Activated CD8-positive, alpha-beta memory T cell treated with anti-CD3 and anti-CD28 coated beads for 48 hours (primary cell): ENCODE measurements around the gene ID2.

ENCODE experiments used
- DNase-seq, 3 experiments: peaks; one replicate each; pipeline ENCODE4 v3.0.0-alpha.2; 2020; ENCODE audit warnings: low read depth in 2 of 3, low spot score in 2 of 3

The ID2 gene

GRCh38 chr2:8681786-8682692 is at the start of gene ID2:
Gene ID2, plus strand, starts transcription at chr2:8682056. Its CDS starts 110 bp downstream, at chr2:8682166.
- peak; percentile 96 to 98 (median 96) for DNase-seq

GRCh38 chr2:8632755-8633154 is 49.1 kb upstream of the ID2 start:
- no peak for DNase-seq

DNA sequence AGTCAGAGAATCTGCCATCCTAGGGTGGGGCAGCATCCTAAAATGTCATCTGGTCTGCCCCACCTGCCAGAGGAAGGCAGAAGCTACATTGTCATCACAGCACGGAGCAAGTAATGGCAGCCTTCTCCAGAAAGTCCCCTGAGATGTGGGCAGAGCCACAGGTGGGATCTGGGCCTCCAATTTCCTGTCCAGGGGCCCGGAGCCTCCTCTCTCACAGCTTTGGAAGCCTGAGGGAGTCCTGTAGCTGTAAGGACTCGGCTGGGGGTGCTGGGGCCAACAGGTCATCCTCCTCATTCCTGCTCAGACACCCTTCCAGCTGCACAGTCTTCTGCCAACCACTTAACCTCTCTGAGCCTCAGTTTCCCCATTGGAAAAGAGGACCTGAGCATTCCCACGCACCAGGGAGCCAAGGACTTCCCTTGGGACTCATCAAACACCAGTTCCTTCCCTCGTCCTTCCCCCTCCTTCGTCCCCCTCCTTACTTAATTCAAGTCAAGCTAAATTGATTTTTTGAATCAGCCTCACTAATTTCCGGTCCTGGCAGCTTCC is 48.6 kb upstream of the ID2 start:
- DNase-seq, result no peak

- no peak for DNase-seq
These were observed 48.0 kb upstream of the ID2 start for GRCh38 chr2:8633735-8634313.

DNA sequence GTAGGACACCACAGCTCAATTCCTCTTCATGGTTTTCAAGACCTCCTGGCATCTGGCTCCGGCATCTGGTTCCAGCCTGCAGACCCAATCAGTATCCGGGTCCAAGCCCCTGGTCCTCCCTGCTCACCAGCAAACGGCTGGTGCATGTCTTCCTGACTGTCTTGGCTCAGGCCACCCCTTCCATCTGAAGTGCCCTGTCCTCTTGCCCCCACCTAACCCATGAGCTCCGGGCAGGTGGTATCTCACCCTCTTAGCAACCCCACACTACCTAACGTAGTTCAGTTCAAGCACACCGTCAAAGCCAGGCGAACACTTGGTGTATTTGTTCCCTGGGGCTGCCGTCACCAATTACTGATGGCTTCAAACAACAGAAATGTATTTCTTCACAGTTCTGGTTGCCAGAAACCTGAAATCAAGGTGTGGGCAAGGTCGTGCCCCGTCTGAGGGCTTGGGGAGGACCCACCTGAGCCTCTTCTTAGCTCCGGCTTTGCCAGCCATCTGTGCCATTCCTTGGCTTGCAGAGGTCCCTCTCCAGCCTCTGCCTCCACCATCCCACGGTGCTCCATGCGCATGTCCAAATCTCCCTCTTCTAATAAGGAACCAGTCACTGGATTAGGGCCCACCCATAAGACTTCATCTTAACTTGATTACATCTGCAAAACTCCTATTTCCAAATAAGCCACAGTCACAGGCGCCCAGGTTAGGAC is 47.2 kb upstream of the ID2 start:
- DNase-seq, result no peak

DNA sequence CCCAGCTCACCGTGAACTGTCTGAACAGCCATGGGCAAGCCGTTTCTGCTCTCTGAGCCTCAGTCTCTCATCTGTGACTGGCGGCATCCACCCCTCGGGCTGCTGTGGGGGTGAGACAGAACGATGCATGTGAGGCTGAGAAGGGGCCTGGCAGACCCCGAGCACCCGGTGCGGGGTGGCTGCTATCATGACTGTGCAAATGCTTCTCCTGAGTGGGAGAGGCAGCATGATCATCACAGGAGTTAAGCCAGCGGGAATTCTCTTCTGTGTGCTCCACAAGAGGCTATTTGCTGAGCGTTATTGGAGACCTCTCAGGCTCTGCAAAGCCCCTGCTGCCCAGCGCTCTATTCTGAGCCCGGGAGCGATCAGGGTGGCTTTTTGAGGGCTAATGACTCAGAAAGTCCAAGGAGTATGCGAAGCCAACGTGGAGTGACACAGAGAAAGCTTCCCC is 45.8 kb upstream of the ID2 start:
- no peak for DNase-seq

DNA sequence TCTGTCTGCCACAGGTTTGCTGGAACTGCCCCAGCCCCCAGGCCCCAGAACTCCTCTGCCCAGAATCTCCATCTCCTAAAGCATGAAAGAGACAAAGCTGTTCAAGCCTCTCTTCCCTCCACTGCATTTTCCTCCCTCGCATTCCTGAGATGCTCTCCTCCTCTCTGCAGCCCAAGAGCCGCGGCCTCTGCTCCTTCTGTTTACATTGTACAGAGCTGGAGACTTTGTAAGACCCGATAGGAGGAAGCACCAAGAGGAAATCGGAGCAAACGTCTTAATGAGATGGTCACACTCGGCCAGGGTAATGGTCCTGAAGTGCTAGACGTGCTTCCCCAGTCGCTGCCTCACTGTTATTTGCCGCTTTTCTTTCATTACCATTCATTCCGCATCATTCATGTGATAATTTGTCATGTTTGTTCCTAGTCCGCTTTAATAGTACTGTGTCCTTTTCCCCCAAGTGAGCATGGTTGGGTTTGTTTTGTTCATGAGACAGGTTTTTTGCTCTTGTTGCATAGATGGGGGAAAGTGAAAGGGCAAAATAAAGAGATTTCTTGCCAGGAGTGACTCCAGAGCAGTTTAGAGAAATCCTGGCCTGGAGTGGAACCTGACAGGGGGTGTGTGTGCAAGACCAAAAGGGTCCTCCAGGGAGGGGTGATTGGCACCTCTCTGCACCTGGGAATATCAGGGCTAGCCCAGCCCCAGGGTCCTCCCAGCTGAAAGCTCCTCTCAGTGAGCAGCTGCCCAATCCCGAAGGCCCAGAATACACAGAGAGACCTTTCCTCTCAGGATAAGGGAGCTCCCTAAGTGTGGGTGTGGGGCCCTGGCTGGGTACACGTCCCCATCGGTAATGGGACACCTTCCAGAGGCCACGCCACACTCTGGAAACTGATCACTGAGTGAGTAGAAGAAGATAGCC is 44.9 kb upstream of the ID2 start:
- DNase-seq, result no peak

DNA sequence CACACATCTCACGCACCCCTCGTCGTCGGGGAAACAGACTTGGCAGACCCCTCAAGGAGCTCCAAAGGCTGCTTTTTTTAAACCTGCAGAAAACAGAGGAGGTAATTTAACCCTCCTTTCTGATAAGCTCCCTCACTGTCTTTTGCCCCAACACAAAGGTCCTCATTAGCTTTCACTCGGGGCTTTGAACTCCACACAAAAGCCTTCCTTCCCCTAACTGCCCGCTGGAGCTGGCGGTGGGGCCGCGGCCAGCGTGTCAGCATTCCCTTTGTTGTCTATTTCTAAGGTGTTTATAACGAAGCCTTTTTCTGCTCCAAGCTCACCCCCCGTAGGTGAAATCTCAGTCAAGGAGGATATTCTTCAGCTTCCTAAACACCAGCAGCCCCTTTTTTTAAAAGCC is 43.5 kb upstream of the ID2 start:
- DNase-seq, result no peak

DNA sequence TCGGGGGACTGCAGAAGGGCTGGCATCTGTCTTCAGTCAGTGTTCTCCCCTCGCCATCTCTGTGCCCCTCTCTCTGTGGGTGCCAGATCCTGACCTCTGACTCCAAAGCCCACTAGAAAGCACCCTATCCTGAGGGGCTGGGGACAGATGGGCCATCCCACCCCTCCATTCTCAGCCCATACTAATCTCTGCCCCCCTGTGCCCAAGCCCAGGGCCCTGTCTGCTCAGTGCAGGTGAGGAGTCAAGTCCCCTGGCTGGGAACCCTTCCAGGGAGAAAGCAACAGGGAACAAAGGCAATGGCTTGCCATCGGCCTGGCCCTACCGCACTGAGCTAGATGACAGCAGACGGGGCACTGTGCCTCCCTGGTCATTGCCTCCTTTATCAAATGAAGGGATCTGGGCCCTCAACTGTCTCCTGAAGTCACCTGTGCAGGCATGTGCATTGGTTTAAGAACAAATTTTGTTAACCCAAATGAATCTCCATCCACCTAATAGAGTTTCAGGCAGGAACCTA is 42.7 kb upstream of the ID2 start:
- no peak for DNase-seq

DNA sequence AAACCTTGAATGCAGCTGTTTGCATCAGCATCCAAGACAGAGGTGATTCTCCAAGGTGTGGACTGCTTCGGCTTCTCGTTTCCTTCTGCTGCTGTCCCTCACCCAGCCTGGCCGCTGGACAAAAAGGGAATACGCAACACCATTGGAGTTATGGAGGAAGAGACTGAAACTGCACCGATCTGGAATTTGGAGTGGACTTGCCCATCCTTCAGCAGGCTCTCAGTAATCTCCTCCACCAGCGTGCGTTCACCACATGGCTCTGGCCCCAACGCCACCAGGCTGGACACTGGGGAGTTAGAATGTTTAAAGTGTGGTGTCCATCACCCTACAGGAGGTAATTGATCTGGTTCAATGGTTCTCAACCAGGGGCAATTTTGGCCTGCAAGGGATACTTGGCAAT is 41.4 kb upstream of the ID2 start:
- DNase-seq, result no peak

DNA sequence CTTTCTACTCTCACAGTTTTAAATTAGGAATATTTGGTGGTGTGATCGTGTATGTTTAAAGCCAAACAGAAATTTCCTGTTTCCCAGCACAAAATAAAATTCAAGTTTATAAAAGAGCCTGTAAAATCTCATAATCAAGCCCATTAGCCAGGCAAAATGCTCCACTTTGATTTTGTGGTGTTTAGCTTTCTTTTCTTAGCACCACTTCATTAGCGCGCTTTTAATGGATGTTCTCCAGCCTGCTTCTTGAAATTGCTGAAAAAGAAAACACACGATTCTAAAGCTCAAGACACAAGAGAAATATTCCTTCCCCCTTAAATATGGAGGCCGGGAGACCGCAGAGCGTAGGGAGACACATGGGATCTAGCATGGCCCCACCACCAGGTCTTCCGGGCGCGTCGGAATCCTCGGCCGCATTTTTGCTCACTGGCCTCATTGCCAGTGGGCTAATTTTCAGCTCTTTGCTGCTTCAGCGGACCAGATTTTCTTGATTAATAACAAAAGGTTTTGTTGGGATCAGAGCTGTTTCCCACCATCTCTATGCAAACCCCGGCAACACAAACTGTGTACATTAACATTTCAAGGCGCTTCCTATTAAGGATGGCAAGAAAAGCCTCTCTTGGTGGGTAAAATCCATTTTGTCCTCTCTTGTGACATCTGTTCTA is 40.4 kb upstream of the ID2 start:
- no peak for DNase-seq

- no peak for DNase-seq
These were observed 39.3 kb upstream of the ID2 start for GRCh38 chr2:8642366-8643068.

- no peak for DNase-seq
These were observed 38.4 kb upstream of the ID2 start for GRCh38 chr2:8643250-8643995.

- no peak for DNase-seq
These were observed 37.9 kb upstream of the ID2 start for GRCh38 chr2:8643996-8644356.

- no peak for DNase-seq
These were observed 37.2 kb upstream of the ID2 start for GRCh38 chr2:8644605-8645175.

DNA sequence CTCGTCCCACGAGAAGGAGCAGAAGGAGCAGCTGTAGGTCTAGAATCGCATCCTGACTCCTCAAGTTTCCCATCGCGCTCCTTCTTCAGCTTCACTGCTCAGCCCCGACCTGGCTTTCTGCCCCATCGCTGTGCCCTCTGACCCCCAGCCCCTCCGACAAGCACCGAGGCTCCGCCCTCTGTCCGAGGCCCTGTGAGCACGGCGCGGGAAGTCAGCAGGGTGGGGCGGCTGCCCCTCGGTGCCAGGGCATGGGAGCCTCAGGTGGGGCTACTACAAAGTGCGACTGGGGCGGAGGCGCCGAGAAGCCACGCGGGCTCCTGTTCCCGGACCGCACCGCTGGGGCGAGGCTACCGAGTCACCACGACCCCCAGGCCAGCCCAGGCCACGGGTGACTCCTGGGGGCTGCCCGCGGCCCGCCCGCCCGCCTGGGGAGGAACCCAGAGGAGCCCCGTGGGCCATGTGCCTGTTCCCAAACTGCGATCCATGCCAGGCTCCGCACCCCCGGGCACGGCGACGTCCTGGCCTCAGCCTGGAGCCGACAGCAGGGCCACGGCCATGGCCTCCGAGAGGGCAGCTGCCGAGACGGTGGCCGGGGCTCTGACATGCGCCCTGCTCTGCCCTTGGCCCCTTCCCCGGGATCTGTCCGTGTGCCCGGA is 36.6 kb upstream of the ID2 start:
- DNase-seq, result no peak

DNA sequence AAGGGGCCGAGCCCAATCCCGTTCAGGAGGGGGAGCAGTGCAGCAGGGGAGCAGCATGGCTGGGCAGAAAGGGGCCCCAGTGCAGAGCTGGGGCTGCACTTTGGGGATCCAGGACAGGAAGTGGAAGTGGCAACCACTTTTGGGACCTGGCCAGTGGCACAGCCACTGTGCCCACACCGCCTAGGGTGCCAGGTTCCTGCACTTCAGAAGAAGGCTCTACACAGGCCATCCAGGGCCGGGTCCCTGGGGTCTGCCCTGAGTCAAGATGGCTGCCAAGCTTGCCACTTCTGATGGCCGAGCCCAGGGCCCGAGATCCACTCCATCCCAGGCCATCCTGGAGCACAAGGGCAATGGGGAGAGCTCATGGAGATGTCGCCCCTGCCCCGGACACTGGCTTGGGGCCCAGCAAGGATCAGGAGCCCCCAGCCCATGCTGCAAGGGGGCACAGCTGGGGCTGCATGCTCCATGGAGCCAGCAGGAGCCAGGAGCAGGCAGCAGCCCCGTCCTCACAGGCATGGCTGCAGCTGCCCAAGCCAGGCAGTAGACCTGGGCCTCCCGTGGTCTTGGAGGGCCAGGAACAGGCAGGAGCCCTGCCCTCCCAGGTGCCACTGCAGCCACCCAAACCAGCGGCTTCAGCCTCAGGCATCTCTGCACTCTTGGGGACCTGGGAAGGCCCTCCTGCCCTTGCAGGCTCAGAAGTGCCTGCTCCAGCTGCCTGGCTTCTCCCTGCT is 35.0 kb upstream of the ID2 start:
- no peak for DNase-seq
